Measurements from ENCODE around the gene CHFR.

GRCh38 chr12:132801741-132802140, 85.7 kb downstream of the CHFR start:
- TF ChIP-seq POLR2A (IDR thresholded peaks at IDR 0.05), result no peak
- no peak for TF ChIP-seq CTCF (IDR thresholded peaks at IDR 0.05)

Measured in tibial nerve (tissue), 3 donors.